GM23248 (cell line): ENCODE results near the gene TP53TG5. TPM values are rescaled to one million over a fixed set of nuclear protein-coding genes. Genes with fewer than 3 reads are reported as not detected.

ENCODE experiments used
- DNase-seq: peaks from one replicate; pipeline ENCODE4 v3.0.0-alpha.2; 2015
- H2AFZ ChIP-seq: fragments of 200-600 bp; sonication (generic); 2 replicates; pipeline ENCODE4 v1.6.1; 2016; ENCODE audit warnings: antibody characterized with exemption
- H3F3A ChIP-seq: fragments of 200-600 bp; sonication (generic); 2 replicates; pipeline ENCODE4 v1.6.1; 2016; ENCODE audit warnings: mild to moderate bottlenecking, antibody characterized with exemption, mixed run types; ENCODE audit not compliant: insufficient read depth
- H3K27ac ChIP-seq: fragments of 200-600 bp; sonication (generic); 2 replicates; pipeline ENCODE4 v1.5.1; 2016; ENCODE audit warnings: mild to moderate bottlenecking
- H3K27me3 ChIP-seq: fragments of 200-600 bp; sonication (generic); replicated peaks from 2 replicates; pipeline ENCODE4 v1.6.1; 2016; ENCODE audit warnings: mild to moderate bottlenecking; ENCODE audit not compliant: insufficient read depth
- H3K36me3 ChIP-seq: fragments of 200-600 bp; sonication (generic); 2 replicates; pipeline ENCODE4 v1.6.1; 2016; ENCODE audit warnings: low read depth, mild to moderate bottlenecking
- H3K4me1 ChIP-seq: fragments of 200-600 bp; sonication (generic); 2 replicates; pipeline ENCODE4 v1.6.1; 2016; ENCODE audit warnings: mild to moderate bottlenecking; ENCODE audit not compliant: insufficient read depth
- H3K4me2 ChIP-seq: fragments of 200-600 bp; sonication (generic); one replicate; pipeline ENCODE4 v1.6.1; 2016; ENCODE audit warnings: mild to moderate bottlenecking; ENCODE audit not compliant: unreplicated experiment
- H3K4me3 ChIP-seq: fragments of 200-600 bp; sonication (generic); 2 replicates; pipeline ENCODE4 v1.5.1; 2016; ENCODE audit warnings: mild to moderate bottlenecking
- H3K79me2 ChIP-seq: fragments of 200-600 bp; sonication (generic); 2 replicates; pipeline ENCODE4 v1.6.1; 2016; ENCODE audit warnings: mild to moderate bottlenecking; ENCODE audit not compliant: insufficient read depth
- H3K9ac ChIP-seq: fragments of 200-600 bp; sonication (generic); 2 replicates; pipeline ENCODE4 v1.6.1; 2016; ENCODE audit warnings: mild to moderate bottlenecking
- H3K9me2 ChIP-seq: fragments of 200-600 bp; sonication (generic); 2 replicates; pipeline ENCODE4 v1.6.1; 2016; ENCODE audit warnings: mixed run types, mild to moderate bottlenecking, moderate library complexity; ENCODE audit not compliant: insufficient read depth
- H3K9me3 ChIP-seq: fragments of 200-600 bp; sonication (generic); one replicate; pipeline ENCODE4 v1.6.1; 2017; ENCODE audit warnings: low read depth
- H4K20me1 ChIP-seq: fragments of 200-600 bp; sonication (generic); 2 replicates; pipeline ENCODE4 v1.6.0; 2016; ENCODE audit not compliant: insufficient read depth
- EZH2 ChIP-seq: fragments of 200-600 bp; sonication (generic); IDR thresholded peaks from 2 replicates; pipeline ENCODE4 v1.6.1; 2018; ENCODE audit warnings: antibody characterized with exemption, mild to moderate bottlenecking; ENCODE audit not compliant: insufficient read depth, poor library complexity, severe bottlenecking
- EZH2phosphoT487 ChIP-seq: fragments of 200-600 bp; sonication (generic); IDR thresholded peaks from 2 replicates; pipeline ENCODE4 v1.6.1; 2018; ENCODE audit warnings: antibody characterized with exemption, moderate library complexity, mild to moderate bottlenecking, low read depth; ENCODE audit not compliant: insufficient read depth
- WGBS, 2 experiments: methylation state at CpG; one replicate each; pipeline ENCODE4 v1.1.6; 2015 to 2017; ENCODE audit warnings: low lambda C conversion rate in 2 of 2, low coverage in 1 of 2; ENCODE audit errors: missing lambda C conversion rate in 2 of 2; 5-methylcytosine and 5-hydroxymethylcytosine counted together
- in situ Hi-C: fragments of 300-500 bp; cut with MboI; formaldehyde crosslinking; loops from 2 replicates; pipeline ENCODE4 v1.15.0; 2020
- polyA plus RNA-seq: library from polyadenylated mRNA; unstranded; fragments of >200 nt; fragmentation: Nextera tagmentation; extraction: Ambion mirVana; gene quantifications from 2 replicates; pipeline ENCODE4 v1.2.1, GENCODE V29; 2016
- total RNA-seq: library from RNA; depleted of rRNA; stranded (reverse); fragments of >200 nt; shearing (Covaris generic); gene quantifications from 2 replicates; pipeline ENCODE4 v1.2.3, GENCODE V29; 2014

Gene TP53TG5
- total and polyA plus RNA-seq, 2 experiments from 2014 or later: 0.55 TPM; not detected in 1

- no peak for TF ChIP-seq EZH2phosphoT487
- TF ChIP-seq EZH2: no peak
- no peaks in the 10 kb centered on the region for H3K27me3 ChIP-seq
- no peak overlapping the region for H2AFZ ChIP-seq
- no peak for DNase-seq
- H4K20me1 ChIP-seq: no peaks in the 10 kb centered on the region
- no peaks in the 10 kb centered on the region for H3K9me2 ChIP-seq
- in situ Hi-C loops: no loop called here
- no peak overlapping the region for H3K27ac ChIP-seq
- H3K9ac ChIP-seq: no peak overlapping the region
- H3F3A ChIP-seq: no peaks in the 10 kb centered on the region
- H3K4me1 ChIP-seq: peaks cover 5% of the 10 kb centered on the region; the same call in 1 of the 2 replicates
- H3K4me3 ChIP-seq: no peak overlapping the region
- H3K36me3 ChIP-seq: peaks cover 12% of the 10 kb centered on the region; the same call in 1 of the 2 replicates
- peaks cover 37% of the 10 kb centered on the region for H3K79me2 ChIP-seq
- H3K4me2 ChIP-seq: no peak overlapping the region
- H3K9me3 ChIP-seq: no peaks in the 10 kb centered on the region
Measured at GRCh38 chr20:45367126-45367525, 11.0 kb downstream of the TP53TG5 start.

DNA sequence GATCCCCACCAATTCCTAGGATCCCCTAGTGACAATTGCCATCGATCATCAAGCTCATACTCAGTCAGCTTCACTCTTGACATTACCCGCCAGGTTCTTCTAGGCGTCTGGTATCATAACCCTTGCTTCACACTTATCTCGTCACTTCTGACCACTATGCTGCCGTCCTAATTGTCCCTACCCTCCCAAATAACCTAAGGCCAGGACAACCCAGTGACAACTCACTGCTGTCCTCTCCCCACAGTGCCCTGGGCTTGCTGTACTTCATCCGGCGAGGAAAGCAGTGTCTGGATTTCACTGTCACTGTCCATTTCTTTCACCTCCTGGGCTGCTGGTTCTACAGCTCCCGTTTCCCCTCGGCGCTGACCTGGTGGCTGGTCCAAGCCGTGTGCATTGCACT is 11.5 kb downstream of the TP53TG5 start:
- no peaks in the 10 kb centered on the region for H3K9me2 ChIP-seq
- WGBS, 2 experiments: 86 to 88% methylated on average over 11 of the region's 11 CpGs
- in situ Hi-C loops: no loop called here

GRCh38 chr20:45366192-45366591 is 11.9 kb downstream of the TP53TG5 start:
- Histone ChIP-seq H3K4me2 (no peak overlapping the region), H3K9me2 (no peaks in the 10 kb centered on the region), H3K4me1 (peaks cover 5% of the 10 kb centered on the region; the same call in 1 of the 2 replicates), H3K79me2 (peaks cover 37% of the 10 kb centered on the region), H3K9ac (no peak overlapping the region), H3F3A (no peaks in the 10 kb centered on the region), H3K27ac (no peak overlapping the region), H4K20me1 (no peaks in the 10 kb centered on the region), H3K9me3 (no peaks in the 10 kb centered on the region), H3K4me3 (no peak overlapping the region), H2AFZ (no peak overlapping the region), H3K36me3 (peaks cover 12% of the 10 kb centered on the region; the same call in 1 of the 2 replicates), H3K27me3 (no peaks in the 10 kb centered on the region)
- in situ Hi-C loops: no loop called here
- DNase-seq: no peak
- WGBS, 2 experiments: 94 to 100% methylated on average over 1 of the region's 1 CpG
- TF ChIP-seq EZH2: no peak

More for the DNA sequence above, 11.5 kb downstream of the TP53TG5 start:
- Histone ChIP-seq H2AFZ (no peak overlapping the region), H3K79me2 (peaks cover 37% of the 10 kb centered on the region), H3F3A (no peaks in the 10 kb centered on the region), H3K4me2 (no peak overlapping the region), H3K27ac (no peak overlapping the region), H3K36me3 (peaks cover 12% of the 10 kb centered on the region; the same call in 1 of the 2 replicates), H4K20me1 (no peaks in the 10 kb centered on the region), H3K4me1 (peaks cover 5% of the 10 kb centered on the region; the same call in 1 of the 2 replicates), H3K9me3 (no peaks in the 10 kb centered on the region), H3K9ac (no peak overlapping the region), H3K4me3 (no peak overlapping the region), H3K27me3 (no peaks in the 10 kb centered on the region)
- DNase-seq: no peak
- no peak for TF ChIP-seq EZH2phosphoT487

DNA sequence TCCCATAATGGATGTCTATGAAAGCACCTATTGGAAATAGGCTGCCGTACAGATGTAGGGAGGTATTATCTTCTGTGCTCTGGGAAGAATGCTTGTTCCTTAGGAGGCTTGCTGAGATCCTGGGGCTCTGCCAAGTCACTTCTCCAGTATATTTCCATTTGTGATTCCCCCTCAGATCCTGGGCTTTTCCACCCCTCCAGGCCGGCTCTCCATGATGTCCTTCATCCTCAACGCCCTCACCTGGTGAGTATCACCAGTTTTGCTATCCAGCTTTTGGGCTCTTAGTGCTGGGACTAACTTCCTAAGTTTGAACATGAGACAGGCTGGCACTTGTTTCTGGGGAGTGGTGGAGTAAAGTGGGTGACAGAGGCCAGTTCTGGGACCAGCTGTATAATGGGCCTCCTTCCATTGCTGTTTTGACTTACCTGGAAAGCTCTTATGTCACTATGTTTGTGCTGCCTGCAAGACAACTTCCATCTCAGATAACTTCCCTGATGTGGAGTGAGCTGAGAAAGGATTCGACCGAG is 12.6 kb downstream of the TP53TG5 start:
- Histone ChIP-seq H3K9me3 (no peaks in the 10 kb centered on the region), H3K36me3 (peaks cover 12% of the 10 kb centered on the region; the same call in 1 of the 2 replicates), H3K4me3 (no peak overlapping the region), H3K9ac (no peak overlapping the region), H3K27ac (no peak overlapping the region), H3K4me2 (no peak overlapping the region), H3K9me2 (no peaks in the 10 kb centered on the region), H4K20me1 (no peaks in the 10 kb centered on the region), H3K4me1 (peaks cover 5% of the 10 kb centered on the region; the same call in 1 of the 2 replicates), H3K79me2 (peaks cover 37% of the 10 kb centered on the region), H2AFZ (no peak overlapping the region), H3F3A (0 out of 2 replicates have a peak, but pooled peaks cover 3% of the 10 kb centered on the region), H3K27me3 (no peaks in the 10 kb centered on the region)
- DNase-seq: no peak
- in situ Hi-C loops: no loop called here
- 86 to 87% methylated on average over 5 of the region's 5 CpGs for WGBS, 2 experiments
- no peak for TF ChIP-seq EZH2
- no peak for TF ChIP-seq EZH2phosphoT487
